H9 (cell line): ENCODE data around the gene NUAK2. TPM values are rescaled to one million over a fixed set of nuclear protein-coding genes. Genes with fewer than 3 reads are reported as not detected.
"Not testable (repeated sequence)": the region's sequence is repeated elsewhere in the genome, so short reads cannot be mapped to it uniquely, and the experiment has no call there.

Experiments used
- DNase-seq: peaks from one replicate; pipeline ENCODE4 v3.0.0-alpha.2; 2017
- H2AFZ ChIP-seq: one replicate; pipeline ENCODE4 v1.6.1; 2013; ENCODE audit warnings: mild to moderate bottlenecking, low read length, control low read depth, moderate library complexity
- H2AK5ac ChIP-seq: 2 replicates; pipeline ENCODE4 v1.6.1; 2013; ENCODE audit warnings: low read length, control low read depth, mixed read lengths; ENCODE audit not compliant: insufficient read length
- H2BK120ac ChIP-seq: one replicate; pipeline ENCODE4 v1.6.1; 2013; ENCODE audit warnings: low read depth, mild to moderate bottlenecking, low read length, control low read depth, inconsistent platforms; ENCODE audit not compliant: poor library complexity, severe bottlenecking
- H2BK12ac ChIP-seq: 2 replicates; pipeline ENCODE4 v1.6.1; 2013; ENCODE audit warnings: low read length, control low read depth, mixed read lengths, low read depth; ENCODE audit not compliant: insufficient read length
- H2BK15ac ChIP-seq: 2 replicates; pipeline ENCODE4 v1.6.1; 2013; ENCODE audit warnings: low read depth, low read length, control low read depth
- H2BK20ac ChIP-seq: one replicate; pipeline ENCODE4 v1.6.1; 2013; ENCODE audit warnings: low read depth, mild to moderate bottlenecking, low read length, control low read depth, inconsistent platforms; ENCODE audit not compliant: poor library complexity, severe bottlenecking
- H2BK5ac ChIP-seq: 2 replicates; pipeline ENCODE4 v1.6.1; 2013; ENCODE audit warnings: low read length, control low read depth, mixed read lengths; ENCODE audit not compliant: insufficient read length
- H3K14ac ChIP-seq: 2 replicates; pipeline ENCODE4 v1.6.1; 2013; ENCODE audit warnings: low read length, control low read depth; ENCODE audit not compliant: insufficient read depth
- H3K18ac ChIP-seq: 2 replicates; pipeline ENCODE4 v1.6.1; 2013; ENCODE audit warnings: low read depth, mild to moderate bottlenecking, mixed read lengths, low read length, control low read depth; ENCODE audit not compliant: insufficient read length
- H3K23ac ChIP-seq: 2 replicates; pipeline ENCODE4 v1.6.1; 2013; ENCODE audit warnings: low read length, control low read depth, mixed read lengths, low read depth; ENCODE audit not compliant: insufficient read length
- H3K23me2 ChIP-seq: 2 replicates; pipeline ENCODE4 v1.6.1; 2013; ENCODE audit warnings: low read depth, mild to moderate bottlenecking, mixed read lengths, low read length, control low read depth; ENCODE audit not compliant: insufficient read length, poor library complexity, severe bottlenecking
- H3K27ac ChIP-seq: 2 replicates; pipeline ENCODE4 v1.5.1; 2013; ENCODE audit warnings: low read length, control low read depth, mixed read lengths, low read depth; ENCODE audit not compliant: insufficient read length
- H3K27me3 ChIP-seq: 2 replicates; pipeline ENCODE4 v1.6.1; 2013; ENCODE audit warnings: low read length, control low read depth, inconsistent platforms; ENCODE audit not compliant: insufficient read depth
- H3K4ac ChIP-seq: 2 replicates; pipeline ENCODE4 v1.6.1; 2013; ENCODE audit warnings: low read depth, mild to moderate bottlenecking, control low read depth, inconsistent platforms, low read length, moderate library complexity
- H3K4me1 ChIP-seq: 2 replicates; pipeline ENCODE4 v1.6.1; 2013; ENCODE audit warnings: low read length, control low read depth, inconsistent platforms; ENCODE audit not compliant: insufficient read depth
- H3K4me2 ChIP-seq: 2 replicates; pipeline ENCODE4 v1.6.1; 2013; ENCODE audit warnings: low read length, control low read depth, mixed read lengths; ENCODE audit not compliant: insufficient read length, insufficient read depth
- H3K56ac ChIP-seq: 2 replicates; pipeline ENCODE4 v1.6.1; 2013; ENCODE audit warnings: low read depth, mild to moderate bottlenecking, mixed read lengths, low read length, control low read depth; ENCODE audit not compliant: insufficient read length
- H3K79me1 ChIP-seq: 2 replicates; pipeline ENCODE4 v1.6.1; 2013; ENCODE audit warnings: low read depth, mild to moderate bottlenecking, moderate library complexity, low read length, control low read depth, inconsistent platforms; ENCODE audit not compliant: insufficient read depth, poor library complexity, severe bottlenecking
- H3K79me2 ChIP-seq: 2 replicates; pipeline ENCODE4 v1.6.1; 2013; ENCODE audit warnings: low read length, control low read depth, inconsistent platforms; ENCODE audit not compliant: insufficient read depth
- H3K9ac ChIP-seq: 2 replicates; pipeline ENCODE4 v1.6.1; 2013; ENCODE audit warnings: low read length, control low read depth, mixed read lengths; ENCODE audit not compliant: insufficient read length; ENCODE audit errors: extremely low read depth
- H3K9me3 ChIP-seq: one replicate; pipeline ENCODE4 v1.6.1; 2013; ENCODE audit warnings: low read depth, low read length, inconsistent platforms; ENCODE audit not compliant: control insufficient read depth
- H3T11ph ChIP-seq: one replicate; pipeline ENCODE4 v1.6.1; 2013; ENCODE audit warnings: mild to moderate bottlenecking, low read length, control low read depth, inconsistent platforms
- H4K20me1 ChIP-seq: one replicate; pipeline ENCODE4 v1.6.1; 2013; ENCODE audit not compliant: control insufficient read depth, insufficient read length, insufficient read depth
- H4K5ac ChIP-seq: 2 replicates; pipeline ENCODE4 v1.6.1; 2013; ENCODE audit warnings: low read depth, mild to moderate bottlenecking, mixed read lengths, low read length, control low read depth; ENCODE audit not compliant: insufficient read length
- H4K8ac ChIP-seq: replicated peaks from 2 replicates; pipeline ENCODE4 v1.6.1; 2013; ENCODE audit warnings: low read length, control low read depth, mixed read lengths, low read depth; ENCODE audit not compliant: insufficient read length
- H4K91ac ChIP-seq: 2 replicates; pipeline ENCODE4 v1.6.1; 2013; ENCODE audit warnings: low read depth, mild to moderate bottlenecking, moderate library complexity, mixed read lengths, low read length, control low read depth; ENCODE audit not compliant: insufficient read length
- H3K27ac Mint-ChIP-seq, 3 experiments: 2 replicates in 2 of 3; 3 replicates in 1 of 3; pipeline ENCODE4 v1.8.0; 2020 to 2021; ENCODE audit warnings: mixed read lengths in 3 of 3, mild to moderate bottlenecking in 1 of 3, moderate library complexity in 1 of 3
- H3K27me3 Mint-ChIP-seq: 2 replicates; pipeline ENCODE4 v1.8.0; 2021; ENCODE audit warnings: low read depth, mild to moderate bottlenecking, moderate library complexity, mixed read lengths
- H3K36me3 Mint-ChIP-seq, 3 experiments: 2 replicates in 2 of 3; 3 replicates in 1 of 3; pipeline ENCODE4 v1.8.0; 2020 to 2021; ENCODE audit warnings: low read depth in 3 of 3, mixed read lengths in 3 of 3; ENCODE audit not compliant: insufficient read depth in 1 of 3
- H3K4me1 Mint-ChIP-seq, 2 experiments: 2 replicates each; pipeline ENCODE4 v1.8.0; 2020; ENCODE audit warnings: mixed read lengths in 2 of 2
- H3K4me3 Mint-ChIP-seq, 2 experiments: 2 replicates in 1 of 2; 3 replicates in 1 of 2; pipeline ENCODE4 v1.8.0; 2020 to 2021; ENCODE audit warnings: mild to moderate bottlenecking in 2 of 2, mixed read lengths in 2 of 2, moderate library complexity in 1 of 2
- H3K9me3 Mint-ChIP-seq, 2 experiments: 2 replicates in 1 of 2; 3 replicates in 1 of 2; pipeline ENCODE4 v1.8.0; 2020; ENCODE audit warnings: mild to moderate bottlenecking in 2 of 2, mixed read lengths in 2 of 2, moderate library complexity in 1 of 2
- CTCF ChIP-seq: fragments of 200-600 bp; sonication (generic); conservative IDR thresholded peaks from 3 replicates; pipeline ENCODE4 v1.8.0; 2021; ENCODE audit warnings: antibody characterized with exemption, mild to moderate bottlenecking
- WGBS: extraction: QIAGEN DNeasy Blood & Tissue Kit; methylation state at CpG from one replicate; pipeline ENCODE4 v1.1.7; 2013; ENCODE audit warnings: missing lambda C conversion rate, low lambda C conversion rate, mixed read lengths; ENCODE audit not compliant: insufficient read length; ENCODE audit errors: extremely low coverage; 5-methylcytosine and 5-hydroxymethylcytosine counted together
- total RNA-seq: library from RNA; stranded (reverse); gene quantifications from 2 replicates; pipeline ENCODE4 v1.2.1, GENCODE V29; 2021

NUAK2 gene
- total RNA-seq, 1 experiment from 2014 or later = 15.4 TPM

DNA sequence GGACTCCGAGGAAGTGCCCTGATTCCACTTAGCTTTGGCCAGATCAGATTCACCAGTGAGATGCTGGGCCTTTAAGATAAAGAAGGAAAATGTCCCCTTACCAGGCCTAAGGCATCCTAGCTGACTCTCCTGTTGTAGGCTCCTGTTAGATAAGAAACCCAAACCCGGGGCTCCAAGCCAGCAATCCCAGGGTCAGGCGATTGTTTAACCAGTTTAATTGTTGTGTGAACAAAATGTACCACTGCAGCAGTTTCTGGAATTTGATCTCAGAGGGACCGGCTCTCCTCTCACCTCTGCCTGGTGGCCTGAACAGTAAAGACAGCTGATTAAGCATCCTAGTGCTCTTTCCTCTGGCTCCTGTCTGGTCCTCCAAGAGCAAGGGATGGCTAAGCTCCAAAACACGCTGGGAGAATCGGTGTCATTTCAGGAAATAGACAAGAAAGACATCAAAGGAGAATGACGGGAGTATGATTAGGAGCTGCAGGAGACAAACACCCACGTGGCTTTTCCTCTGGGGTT is 44.5 kb upstream of the NUAK2 start:
- no peaks in the 10 kb centered on the region for H3K27me3 ChIP-seq
- H3K4me1 ChIP-seq = no peaks in the 10 kb centered on the region
- no peak overlapping the region for H3K18ac ChIP-seq
- no peak overlapping the region for H2AK5ac ChIP-seq
- no peak overlapping the region for H2BK5ac ChIP-seq
- no peaks in the 10 kb centered on the region; the same call in none of the 2 replicates for H3K27me3 Mint-ChIP-seq
- no peak overlapping the region for H3K27ac ChIP-seq
- no peak overlapping the region for H3K14ac ChIP-seq
- no peak overlapping the region for H2BK20ac ChIP-seq
- no peak overlapping the region for H4K5ac ChIP-seq
- no peaks in the 10 kb centered on the region for H3K36me3 Mint-ChIP-seq
- no peaks in the 10 kb centered on the region for H3K9me3 ChIP-seq
- H3K9ac ChIP-seq = no peak overlapping the region
- H2BK120ac ChIP-seq = no peak overlapping the region
- no peak overlapping the region for H2BK12ac ChIP-seq
- H3K56ac ChIP-seq = no peak overlapping the region
- H3K4ac ChIP-seq = no peak overlapping the region
- H3T11ph ChIP-seq = no peak overlapping the region
- no peak overlapping the region for H3K4me2 ChIP-seq
- H3K9me3 Mint-ChIP-seq = no peaks in the 10 kb centered on the region
- peaks cover 3 to 11% of the 10 kb centered on the region in 2 experiments for H3K4me1 Mint-ChIP-seq
- no peaks in the 10 kb centered on the region for H3K79me2 ChIP-seq
- H4K20me1 ChIP-seq = no peaks in the 10 kb centered on the region
- H3K27ac Mint-ChIP-seq = peak overlapping the region in 1 of 3 experiments; percentile 19; a peak in 1 of 7 replicates
- no peak overlapping the region for H2AFZ ChIP-seq
- no peak overlapping the region for H4K91ac ChIP-seq
- peak; percentile 20 for DNase-seq
- H3K79me1 ChIP-seq = no peaks in the 10 kb centered on the region
- TF ChIP-seq CTCF = no peak
- no peak overlapping the region for H3K23ac ChIP-seq
- H2BK15ac ChIP-seq = no peak overlapping the region
- no peaks in the 10 kb centered on the region for H3K23me2 ChIP-seq
- no peak overlapping the region for H4K8ac ChIP-seq
- WGBS = no CpG with 5 or more reads among the region's 8 CpGs
- H3K4me3 Mint-ChIP-seq = no peak overlapping the region

- H4K91ac ChIP-seq, H3K4ac ChIP-seq, H3K79me1 ChIP-seq, H2BK15ac ChIP-seq, H3K56ac ChIP-seq, H2AFZ ChIP-seq, H3K4me3 Mint-ChIP-seq, H3K27me3 Mint-ChIP-seq, H3K36me3 Mint-ChIP-seq, H2BK20ac ChIP-seq, H3K9me3 Mint-ChIP-seq, H3K14ac ChIP-seq, H4K5ac ChIP-seq, H3K79me2 ChIP-seq, H3K4me2 ChIP-seq, H2BK120ac ChIP-seq, H3K4me1 ChIP-seq, H3T11ph ChIP-seq, H2AK5ac ChIP-seq, H3K27me3 ChIP-seq, H3K27ac Mint-ChIP-seq, H3K18ac ChIP-seq, H3K23me2 ChIP-seq, H4K20me1 ChIP-seq, H3K9ac ChIP-seq, H3K23ac ChIP-seq, H3K27ac ChIP-seq, H4K8ac ChIP-seq, H3K9me3 ChIP-seq, H2BK5ac ChIP-seq, H2BK12ac ChIP-seq, DNase-seq: not testable (repeated sequence)
- peaks cover 9 to 19% of the 10 kb centered on the region in 2 experiments for H3K4me1 Mint-ChIP-seq
- WGBS = no CpG with 5 or more reads among the region's 8 CpGs
Measured at GRCh38 chr1:205365086-205365485, 43.5 kb upstream of the NUAK2 start.
